A673 (cell line): Measurements from ENCODE around the gene C2orf81. TPM values are rescaled to one million over a fixed set of nuclear protein-coding genes. Genes with fewer than 3 reads are reported as not detected.
A peak's percentile ranks its signal among the peaks of the same experiment; 100 is the strongest.

Experiments
- BruUV-seq: library from RNA; stranded (reverse); fragments of 400-500 nt; replicated peaks from 2 replicates; lab custom pipeline; 2021; lab: Mats Ljungman, UMichigan
- CTCF ChIA-PET: fragments of 300-600 bp; sonication (Branson Sonifier 250); formaldehyde crosslinking; loops from one replicate; lab custom pipeline; 2022; ENCODE audit warnings: antibody characterized with exemption; lab: Charles Lee
- POLR2A ChIA-PET: fragments of 300-600 bp; sonication (Branson Sonifier 250); formaldehyde crosslinking; loops from one replicate; lab custom pipeline; 2022; ENCODE audit warnings: antibody characterized with exemption; ENCODE audit not compliant: low non-redundant PET; lab: Charles Lee
- DNase-seq: peaks from one replicate; pipeline ENCODE4 v3.0.0-alpha.2; 2015; ENCODE audit warnings: low spot score
- H3K27ac ChIP-seq: fragments of 200-600 bp; sonication (generic); 2 replicates; pipeline ENCODE4 v1.5.1; 2016; ENCODE audit warnings: mixed run types, low read depth, mild to moderate bottlenecking, mixed read lengths, antibody characterized with exemption, low read length; ENCODE audit not compliant: poor library complexity, severe bottlenecking
- H3K27me3 ChIP-seq: fragments of 200-600 bp; sonication (generic); replicated peaks from 2 replicates; pipeline ENCODE4 v1.6.1; 2017; ENCODE audit warnings: mixed run types, low read depth, mild to moderate bottlenecking, mixed read lengths, antibody characterized with exemption, low read length; ENCODE audit not compliant: insufficient read depth, poor library complexity
- H3K36me3 ChIP-seq: fragments of 200-600 bp; sonication (generic); 2 replicates; pipeline ENCODE4 v1.6.1; 2016; ENCODE audit warnings: mixed run types, mild to moderate bottlenecking, mixed read lengths, antibody characterized with exemption, low read length; ENCODE audit not compliant: insufficient read depth, poor library complexity, severe bottlenecking
- H3K4me1 ChIP-seq: fragments of 200-600 bp; sonication (generic); 2 replicates; pipeline ENCODE4 v1.6.1; 2017; ENCODE audit warnings: mixed run types, mild to moderate bottlenecking, mixed read lengths, antibody characterized with exemption, low read length; ENCODE audit not compliant: insufficient read depth, poor library complexity, severe bottlenecking
- H3K4me3 ChIP-seq: fragments of 200-600 bp; sonication (generic); 2 replicates; pipeline ENCODE4 v1.5.1; 2016; ENCODE audit warnings: low read depth, mixed run types, mild to moderate bottlenecking, mixed read lengths, low read length; ENCODE audit not compliant: poor library complexity, severe bottlenecking
- H3K9me3 ChIP-seq: fragments of 200-600 bp; sonication (generic); 2 replicates; pipeline ENCODE4 v1.6.1; 2016; ENCODE audit warnings: mixed run types, low read depth, mild to moderate bottlenecking, mixed read lengths, antibody characterized with exemption, low read length; ENCODE audit not compliant: poor library complexity, severe bottlenecking
- CTCF ChIP-seq: fragments of 300-800, 200-600 bp; sonication (generic); conservative IDR thresholded peaks from 2 replicates; pipeline ENCODE4 v1.5.1; 2017; ENCODE audit warnings: low read depth, mild to moderate bottlenecking, antibody characterized with exemption, low read length, moderate library complexity, mixed read lengths
- EZH2 ChIP-seq: fragments of 200-600 bp; sonication (generic); IDR thresholded peaks from 2 replicates; pipeline ENCODE4 v1.6.1; 2017; ENCODE audit warnings: borderline replicate concordance, low read depth, mild to moderate bottlenecking, mixed read lengths, antibody characterized with exemption, low read length; ENCODE audit not compliant: poor library complexity, severe bottlenecking
- intact Hi-C: fragments of 100-400 bp; cut with micrococcal nuclease; formaldehyde crosslinking; loops from one replicate; pipeline ENCODE4 v1.10.0; 2022; ENCODE audit not compliant: unreplicated experiment
- total RNA-seq: library from RNA; stranded (reverse); gene quantifications from 2 replicates; pipeline ENCODE4 v1.2.3, GENCODE V29; 2021

Gene C2orf81
- total RNA-seq, 1 experiment from 2014 or later = 1.9 TPM

GRCh38 chr2:74436111-74436805, 14.8 kb upstream of the C2orf81 start:
- H3K9me3 ChIP-seq = no peaks in the 10 kb centered on the region
- CTCF ChIA-PET = no interaction called here
- peaks cover 6% of the 10 kb centered on the region for H3K36me3 ChIP-seq
- H3K27ac ChIP-seq = peak overlapping the region; percentile 25
- BruUV-seq = no TSS peak
- no peaks in the 10 kb centered on the region for H3K27me3 ChIP-seq
- no peak overlapping the region for H3K4me3 ChIP-seq
- intact Hi-C loops = no loop called here
- POLR2A ChIA-PET = no interaction called here
- TF ChIP-seq CTCF (no peak), EZH2 (no peak)
- H3K4me1 ChIP-seq = peaks cover 43% of the 10 kb centered on the region
- DNase-seq = no peak

- BruUV-seq = no TSS peak
- ChIA-PET POLR2A (no interaction called here), CTCF (no interaction called here)
- no peak for TF ChIP-seq EZH2
- no peak for TF ChIP-seq CTCF
- H3K27ac ChIP-seq = no peak overlapping the region
- H3K4me3 ChIP-seq = no peak overlapping the region
- intact Hi-C loops = no loop called here
- H3K4me1 ChIP-seq = no peaks in the 10 kb centered on the region
- H3K27me3 ChIP-seq = no peaks in the 10 kb centered on the region
- no peak for DNase-seq
- H3K9me3 ChIP-seq = no peaks in the 10 kb centered on the region
- peaks cover 32% of the 10 kb centered on the region for H3K36me3 ChIP-seq
Measured at GRCh38 chr2:74430502-74430901, 9.1 kb upstream of the C2orf81 start.

- H3K4me3 ChIP-seq = no peak overlapping the region
- TF ChIP-seq CTCF (no peak), EZH2 (no peak)
- no peaks in the 10 kb centered on the region for H3K9me3 ChIP-seq
- BruUV-seq = no TSS peak
- POLR2A ChIA-PET = no interaction called here
- H3K4me1 ChIP-seq = no peaks in the 10 kb centered on the region
- no peak overlapping the region for H3K27ac ChIP-seq
- intact Hi-C loops = no loop called here
- DNase-seq = no peak
- H3K27me3 ChIP-seq = no peaks in the 10 kb centered on the region
- peaks cover 36% of the 10 kb centered on the region for H3K36me3 ChIP-seq
- CTCF ChIA-PET = no interaction called here
Measured at GRCh38 chr2:74429487-74430451, 8.3 kb upstream of the C2orf81 start.
